Measurements from ENCODE around the gene E2F4. TPM values are rescaled to one million over a fixed set of nuclear protein-coding genes. Genes with fewer than 3 reads are reported as not detected.

Gene E2F4
- total and polyA plus RNA-seq, 2 of the 8 experiments (the other 6 are each of a cell fraction or from before 2014, with no cell fraction given), result 79.9 to 157 TPM

- H3K23me2 ChIP-seq (ENCODE audit: low read depth, low read length), result peaks cover 12% of the 10 kb centered on the region; the same call in 1 of the 2 replicates
- H4K5ac ChIP-seq (ENCODE audit: insufficient read length, low read depth, low read length), result no peak overlapping the region
- no peak overlapping the region for H3K14ac ChIP-seq (ENCODE audit: insufficient read length)
- peaks cover 9 to 30% (median 13%) of the 10 kb centered on the region in 4 experiments for H3K4me1 ChIP-seq (replicated peaks in 1 of 4; ENCODE audit: control insufficient read depth in 3 of 4, insufficient read depth in 4 of 4, low read length in 3 of 4)
- H4K8ac ChIP-seq (ENCODE audit: extremely low read depth, insufficient read depth, low read length), result peak overlapping the region; percentile 87
- peak overlapping the region in 3 of 4 experiments; percentile 35 to 66 (median 65); a peak in 5 of 7 replicates for H3K9ac ChIP-seq (replicated peaks in 1 of 4; ENCODE audit: extremely low read depth in 1 of 4, low read depth in 3 of 4, low read length in 3 of 4)
- peak overlapping the region; percentile 64 for H3K56ac ChIP-seq (replicated peaks; ENCODE audit: insufficient read length, low read depth, low read length)
- peaks cover 0 to 21% (median 13%) of the 10 kb centered on the region in 4 experiments; a peak in 5 of 7 replicates for H3K27me3 ChIP-seq (replicated peaks in 1 of 4; ENCODE audit: control insufficient read depth in 3 of 4, extremely low read depth in 1 of 4, insufficient read depth in 3 of 4, low read length in 3 of 4)
- peaks cover 11% of the 10 kb centered on the region for H3K79me1 ChIP-seq (ENCODE audit: low read depth, low read length)
- H2BK20ac ChIP-seq (ENCODE audit: low read length), result no peak overlapping the region
- 0% methylated on average over 9 of the region's 26 CpGs; no CpG with 5 or more reads in 1 of the 2 experiments for WGBS, 2 experiments (ENCODE audit: extremely low coverage in 1 of 2, insufficient coverage in 1 of 2, insufficient read length in 1 of 2, insufficient replicate concordance in 2 of 2, low coverage in 1 of 2, low lambda C conversion rate in 2 of 2, missing lambda C conversion rate in 1 of 2)
- peak overlapping the region; percentile 83; the same call in 1 of the 2 replicates for H2BK5ac ChIP-seq (ENCODE audit: low read depth, low read length)
- no peak overlapping the region for H2BK120ac ChIP-seq (replicated peaks; ENCODE audit: low read depth, low read length)
- H4K20me1 ChIP-seq (replicated peaks in 1 of 2; ENCODE audit: control insufficient read depth in 1 of 2, insufficient read depth in 2 of 2, low read length in 2 of 2), result no peaks in the 10 kb centered on the region
- peak overlapping the region; percentile 67 to 87 (median 70) for H3K4me3 ChIP-seq (ENCODE audit: extremely low read depth in 1 of 4, insufficient read depth in 2 of 4, low read depth in 3 of 4, low read length in 4 of 4)
- H3K23ac ChIP-seq (ENCODE audit: insufficient read length), result no peak overlapping the region
- H3K18ac ChIP-seq (ENCODE audit: extremely low read depth, low read length), result peak overlapping the region; percentile 83
- no peak overlapping the region for H2AFZ ChIP-seq (ENCODE audit: low read length)
- H2AK5ac ChIP-seq (ENCODE audit: low read depth, low read length), result no peak overlapping the region
- ChIA-PET POLR2A (ENCODE audit: partially characterized antibody) (interaction anchor here (1.0 to 6.8 kb wide), 16 partner anchors 12 to 179 kb away, joined by 3 to 111 read pairs (median 4); partner anchors contain the start of genes ELMO3 and TMEM208), CTCF (ENCODE audit: partially characterized antibody) (interaction anchor here (0.9 to 2.1 kb wide), 24 partner anchors 8 to 180 kb away, joined by 3 to 12 read pairs (median 5); partner anchors contain the start of genes B3GNT9, ELMO3, KCTD19 and LRRC36)
- H3K27ac ChIP-seq (ENCODE audit: low read depth, low read length), result peak overlapping the region; percentile 85
- H2BK12ac ChIP-seq (ENCODE audit: low read depth, low read length), result no peak overlapping the region
- peak; percentile 88 to 92 for DNase-seq (ENCODE audit: low read depth in 1 of 2, low spot score in 2 of 2)
- FAIRE-seq, result no peak
- no peaks in the 10 kb centered on the region for H3K9me3 ChIP-seq (ENCODE audit: insufficient read depth in 2 of 2, low read depth in 1 of 2, low read length in 1 of 2)
- no peak overlapping the region for H2BK15ac ChIP-seq (ENCODE audit: low read length)
- no peaks in the 10 kb centered on the region for H3K36me3 ChIP-seq (ENCODE audit: control insufficient read depth in 2 of 4, insufficient read depth in 4 of 4, low read length in 3 of 4)
- peak overlapping the region; percentile 57 for H4K91ac ChIP-seq (replicated peaks; ENCODE audit: insufficient read length, low read length)
- H3K4me2 ChIP-seq (ENCODE audit: insufficient read depth in 1 of 2, low read depth in 2 of 2, low read length in 2 of 2), result peak overlapping the region; percentile 92 to 95
- no peak overlapping the region for H3K4ac ChIP-seq (replicated peaks; ENCODE audit: insufficient read length, low read depth, low read length)
- H3K79me2 ChIP-seq (ENCODE audit: control insufficient read depth in 1 of 2, insufficient read depth in 2 of 2, low read length in 2 of 2), result peaks cover 0 to 21% of the 10 kb centered on the region in 2 experiments; a peak in 2 of 4 replicates
- TF ChIP-seq SP4 (IDR thresholded peaks at IDR 0.05; ENCODE audit: low read length) (no peak; the same call in 1 of the 2 replicates), POLR2AphosphoS5 (IDR thresholded peaks at IDR 0.05; ENCODE audit: low read depth, low read length) (peak; percentile 81), SAP30 (IDR thresholded peaks at IDR 0.05; ENCODE audit: insufficient read depth, insufficient replicate concordance, low read length) (no peak), E2F6 (IDR thresholded peaks at IDR 0.05) (peak; percentile 21; the same call in 1 of the 2 replicates), ATF3 (IDR thresholded peaks at IDR 0.05; ENCODE audit: insufficient read depth, low read depth, low read length) (no peak), EP300 (IDR thresholded peaks at IDR 0.05; ENCODE audit: borderline replicate concordance in 1 of 2, low read depth in 2 of 2, low read length in 2 of 2) (no peak), RAD21 (IDR thresholded peaks at IDR 0.05 in 1 of 2, conservative IDR thresholded peaks at IDR 0.05 in 1 of 2; ENCODE audit: low read depth in 2 of 2, low read length in 2 of 2) (peak; percentile 21 to 52; a peak in 3 of 4 replicates), MAX (IDR thresholded peaks at IDR 0.05) (peak; percentile 69), CBX8 (IDR thresholded peaks at IDR 0.05; ENCODE audit: borderline replicate concordance, low read depth, low read length) (no peak), TBP (IDR thresholded peaks at IDR 0.05; ENCODE audit: low read depth, low read length) (peak; percentile 65)
These were observed 54.8 kb downstream of the E2F4 start for GRCh38 chr16:67246756-67247191.
